ENCODE measurements around the gene PPP1R14D. TPM values are rescaled to one million over a fixed set of nuclear protein-coding genes. Genes with fewer than 3 reads are reported as not detected.

Gene PPP1R14D
- total RNA-seq, 3 donors from 2014 or later: 1.3 to 4.9 TPM; not detected in 1

DNA sequence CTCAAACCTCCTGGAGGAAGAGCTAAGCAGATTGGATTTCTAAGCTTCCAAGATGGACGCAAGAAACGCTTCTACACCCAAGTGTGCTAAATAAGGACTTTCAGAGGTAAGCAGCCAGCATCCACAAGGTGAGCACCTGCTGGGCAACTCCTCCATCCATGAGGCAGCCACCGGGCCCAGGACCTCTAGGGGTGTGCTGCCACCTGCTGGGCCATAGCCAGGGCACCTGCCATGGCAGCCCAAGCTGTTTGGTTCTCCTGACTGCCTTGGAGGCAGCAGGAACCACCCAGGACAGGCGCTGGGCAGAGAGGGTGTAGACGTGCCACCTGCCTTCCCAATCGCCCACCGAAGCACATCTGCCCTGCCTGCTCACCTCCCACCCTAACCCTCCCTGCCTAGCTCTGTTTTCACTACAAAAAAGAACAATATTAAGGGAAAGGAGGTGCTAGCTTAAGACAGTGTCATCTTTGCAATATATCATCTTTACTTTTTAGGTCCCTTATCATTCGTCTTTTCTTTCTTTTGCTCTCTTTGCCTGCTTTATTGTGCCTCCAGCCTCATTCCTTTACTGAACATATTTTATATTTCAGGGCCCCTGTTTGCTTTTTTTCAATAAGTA lies 45.8 kb downstream of the PPP1R14D start:
- H3K36me3 ChIP-seq: no peaks in the 10 kb centered on the region
- intact Hi-C loops (cut with DNase I; ENCODE audit: low total_unique reads): loop anchor here (5.0 kb wide), 1 partner anchor 500 kb away; the partner anchor contains the start of gene ANKRD63
- peak overlapping the region in 1 of 2 donors; percentile 43 for H3K27ac ChIP-seq
- no peaks in the 10 kb centered on the region for H3K9me3 ChIP-seq
- TF ChIP-seq POLR2AphosphoS5 (IDR thresholded peaks at IDR 0.05): no peak
- TF ChIP-seq POLR2A (IDR thresholded peaks at IDR 0.05): no peak
- TF ChIP-seq, protein P1, sequence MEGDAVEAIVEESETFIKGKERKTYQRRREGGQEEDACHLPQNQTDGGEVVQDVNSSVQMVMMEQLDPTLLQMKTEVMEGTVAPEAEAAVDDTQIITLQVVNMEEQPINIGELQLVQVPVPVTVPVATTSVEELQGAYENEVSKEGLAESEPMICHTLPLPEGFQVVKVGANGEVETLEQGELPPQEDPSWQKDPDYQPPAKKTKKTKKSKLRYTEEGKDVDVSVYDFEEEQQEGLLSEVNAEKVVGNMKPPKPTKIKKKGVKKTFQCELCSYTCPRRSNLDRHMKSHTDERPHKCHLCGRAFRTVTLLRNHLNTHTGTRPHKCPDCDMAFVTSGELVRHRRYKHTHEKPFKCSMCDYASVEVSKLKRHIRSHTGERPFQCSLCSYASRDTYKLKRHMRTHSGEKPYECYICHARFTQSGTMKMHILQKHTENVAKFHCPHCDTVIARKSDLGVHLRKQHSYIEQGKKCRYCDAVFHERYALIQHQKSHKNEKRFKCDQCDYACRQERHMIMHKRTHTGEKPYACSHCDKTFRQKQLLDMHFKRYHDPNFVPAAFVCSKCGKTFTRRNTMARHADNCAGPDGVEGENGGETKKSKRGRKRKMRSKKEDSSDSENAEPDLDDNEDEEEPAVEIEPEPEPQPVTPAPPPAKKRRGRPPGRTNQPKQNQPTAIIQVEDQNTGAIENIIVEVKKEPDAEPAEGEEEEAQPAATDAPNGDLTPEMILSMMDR (IDR thresholded peaks at IDR 0.05): peak in 2 of 3 donors; percentile 43 to 64
- H3K4me3 ChIP-seq: no peak overlapping the region
- H3K4me1 ChIP-seq: peaks cover 4 to 17% of the 10 kb centered on the region in 2 donors
- DNase-seq (ENCODE audit: low spot score in 2 of 2): peak; percentile 48 to 84
- H3K27me3 ChIP-seq: no peaks in the 10 kb centered on the region

DNA sequence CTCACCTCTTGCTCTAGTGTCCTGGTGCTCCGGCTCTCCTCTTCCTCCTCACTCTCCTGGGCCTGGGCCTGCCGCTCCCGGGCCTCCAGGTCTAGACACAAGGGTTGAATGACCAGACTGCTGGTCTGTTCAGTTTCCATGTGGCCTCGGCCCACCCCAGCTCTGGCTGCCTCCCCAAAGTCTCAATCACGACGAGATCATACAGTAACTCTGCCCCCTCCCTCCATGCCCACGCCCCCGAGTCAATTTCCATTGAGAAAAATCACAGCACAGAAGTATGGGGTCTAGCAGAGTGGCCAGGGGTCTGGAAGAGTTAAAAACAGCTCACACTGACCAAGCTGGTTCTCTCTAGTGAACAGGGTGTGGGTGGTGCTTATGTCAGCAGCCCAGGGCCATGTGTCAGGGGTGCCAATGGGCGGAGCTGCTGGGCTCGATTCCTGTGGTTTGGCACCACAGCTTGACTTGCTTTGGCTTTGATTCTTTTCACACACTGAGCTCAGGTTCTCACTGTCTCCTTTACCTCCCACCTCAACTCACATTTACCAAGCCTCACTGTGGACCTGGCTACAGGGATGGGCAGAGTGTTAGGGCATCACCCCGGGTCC lies 51.9 kb downstream of the PPP1R14D start:
- DNase-seq (ENCODE audit: low spot score in 2 of 2): peak; percentile 86 to 93
- H3K4me3 ChIP-seq: peak overlapping the region in 2 of 3 donors; percentile 40 to 48
- TF ChIP-seq POLR2A (IDR thresholded peaks at IDR 0.05) (no peak), POLR2AphosphoS5 (IDR thresholded peaks at IDR 0.05) (peak in 2 of 3 donors; percentile 23 to 65)
- H3K27ac ChIP-seq: peak overlapping the region; percentile 89 to 90
- H3K4me1 ChIP-seq: peaks cover 8 to 9% of the 10 kb centered on the region in 2 donors
- H3K27me3 ChIP-seq: no peaks in the 10 kb centered on the region
- no peaks in the 10 kb centered on the region for H3K9me3 ChIP-seq
- intact Hi-C loops (cut with DNase I; ENCODE audit: low total_unique reads): no loop called here
- H3K36me3 ChIP-seq: no peaks in the 10 kb centered on the region

DNA sequence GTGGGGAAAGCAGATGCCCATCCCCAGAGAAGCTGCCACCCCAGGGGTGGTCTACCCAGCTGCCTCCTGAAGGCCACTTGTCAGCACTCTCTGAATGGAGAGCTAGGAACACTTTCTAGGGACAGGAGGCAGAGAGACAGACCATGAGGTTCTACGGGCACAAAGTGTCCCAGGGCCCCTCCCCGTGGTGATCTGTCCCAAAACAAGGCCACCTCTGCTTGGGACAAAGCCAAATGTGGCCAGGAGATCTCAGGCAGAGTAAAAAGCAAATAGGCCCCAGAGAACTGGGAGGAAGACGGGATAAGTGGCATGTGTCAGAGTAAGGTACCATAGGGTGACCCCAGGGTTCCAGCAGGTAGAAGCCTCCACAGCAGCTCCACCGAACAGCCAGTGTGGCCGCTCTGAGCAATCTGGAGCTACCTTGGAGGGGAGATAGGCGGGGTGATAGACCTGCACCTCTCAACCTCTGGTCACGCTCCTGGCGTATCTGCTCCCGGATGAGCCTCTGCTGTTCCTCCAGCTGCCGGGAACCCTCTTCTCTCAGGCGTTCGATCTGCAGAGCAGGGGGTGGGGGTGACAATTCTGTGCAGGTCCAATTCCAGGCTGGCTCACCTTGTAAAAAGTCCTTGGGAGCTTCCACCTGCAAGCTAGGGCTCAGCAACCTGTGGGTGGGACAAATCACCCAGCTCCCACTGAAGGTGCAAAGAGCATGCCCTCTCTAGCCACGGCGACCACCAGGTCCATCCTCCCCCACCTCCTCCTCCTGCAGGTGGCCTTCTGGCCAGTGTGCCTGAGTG lies 52.6 kb downstream of the PPP1R14D start:
- H3K9me3 ChIP-seq: no peaks in the 10 kb centered on the region
- H3K36me3 ChIP-seq: no peaks in the 10 kb centered on the region
- H3K4me3 ChIP-seq: peak overlapping the region in 2 of 3 donors; percentile 40 to 48
- TF ChIP-seq, protein P1 (IDR thresholded peaks at IDR 0.05): no peak
- TF ChIP-seq POLR2AphosphoS5 (IDR thresholded peaks at IDR 0.05) (no peak), POLR2A (IDR thresholded peaks at IDR 0.05) (no peak)
- peaks cover 8 to 9% of the 10 kb centered on the region in 2 donors for H3K4me1 ChIP-seq
- peak overlapping the region; percentile 89 to 90 for H3K27ac ChIP-seq
- no peak for DNase-seq (ENCODE audit: low spot score in 2 of 2)
- intact Hi-C loops (cut with DNase I; ENCODE audit: low total_unique reads): no loop called here
- no peaks in the 10 kb centered on the region for H3K27me3 ChIP-seq

DNA sequence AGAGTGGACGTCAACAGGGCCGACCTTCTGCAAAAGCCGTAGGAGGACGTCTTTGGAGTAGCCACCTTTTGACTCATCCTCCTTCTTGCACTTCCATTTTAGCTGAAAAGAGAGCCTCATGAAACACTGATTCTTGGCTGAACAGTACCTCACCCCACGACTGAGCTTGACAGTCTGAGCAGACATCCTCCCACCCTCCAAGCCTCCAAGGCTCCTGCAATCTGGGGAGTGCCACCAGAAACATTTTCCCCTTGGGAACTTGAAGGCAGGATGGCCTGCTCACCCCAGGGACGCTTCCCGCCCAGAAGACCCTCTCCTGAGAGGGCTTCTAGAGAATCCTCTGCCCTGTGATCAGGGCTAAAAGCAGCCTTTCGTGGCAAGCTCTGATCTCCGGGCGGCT lies 53.5 kb downstream of the PPP1R14D start:
- H3K27ac ChIP-seq: peak overlapping the region in 1 of 2 donors; percentile 89
- H3K27me3 ChIP-seq: no peaks in the 10 kb centered on the region
- H3K9me3 ChIP-seq: no peaks in the 10 kb centered on the region
- H3K4me1 ChIP-seq: peaks cover 9 to 12% of the 10 kb centered on the region in 2 donors
- intact Hi-C loops (cut with DNase I; ENCODE audit: low total_unique reads): no loop called here
- no peak overlapping the region for H3K4me3 ChIP-seq
- TF ChIP-seq, protein P1 (IDR thresholded peaks at IDR 0.05): no peak
- TF ChIP-seq POLR2A (IDR thresholded peaks at IDR 0.05) (no peak), POLR2AphosphoS5 (IDR thresholded peaks at IDR 0.05) (no peak)
- no peaks in the 10 kb centered on the region for H3K36me3 ChIP-seq
- DNase-seq (ENCODE audit: low spot score in 2 of 2): no peak

DNA sequence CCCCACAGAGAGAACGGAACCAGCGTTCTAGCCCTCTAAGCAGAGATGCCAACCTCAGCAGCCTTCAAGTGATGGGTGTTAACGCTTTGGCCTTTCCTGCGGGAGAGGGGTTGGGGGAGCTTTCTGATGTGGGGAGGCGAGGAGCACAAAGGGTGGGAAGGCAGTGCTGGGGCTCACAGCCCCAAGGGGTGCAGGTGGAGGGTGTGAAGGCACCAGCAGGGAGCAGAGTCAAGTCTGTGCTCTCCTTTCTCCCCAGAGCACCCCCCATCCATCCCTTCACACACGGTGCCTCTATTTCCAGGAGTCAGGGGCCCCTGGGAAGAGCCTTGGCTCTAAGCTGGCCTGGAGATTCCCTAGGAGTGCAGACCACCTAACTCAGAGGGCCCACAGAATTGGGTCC lies 54.6 kb downstream of the PPP1R14D start:
- H3K27me3 ChIP-seq: no peaks in the 10 kb centered on the region
- H3K27ac ChIP-seq: no peak overlapping the region
- H3K9me3 ChIP-seq: no peaks in the 10 kb centered on the region
- H3K36me3 ChIP-seq: no peaks in the 10 kb centered on the region
- H3K4me1 ChIP-seq: peaks cover 9 to 12% of the 10 kb centered on the region in 2 donors
- TF ChIP-seq, protein P1 (IDR thresholded peaks at IDR 0.05): no peak
- TF ChIP-seq POLR2A (IDR thresholded peaks at IDR 0.05) (no peak), POLR2AphosphoS5 (IDR thresholded peaks at IDR 0.05) (no peak)
- no peak for DNase-seq (ENCODE audit: low spot score in 2 of 2)
- intact Hi-C loops (cut with DNase I; ENCODE audit: low total_unique reads): no loop called here
- H3K4me3 ChIP-seq: no peak overlapping the region
